ENCODE data around the gene TNS1.
A peak's percentile ranks its signal among the peaks of the same experiment; 100 is the strongest.

TNS1 gene

DNA sequence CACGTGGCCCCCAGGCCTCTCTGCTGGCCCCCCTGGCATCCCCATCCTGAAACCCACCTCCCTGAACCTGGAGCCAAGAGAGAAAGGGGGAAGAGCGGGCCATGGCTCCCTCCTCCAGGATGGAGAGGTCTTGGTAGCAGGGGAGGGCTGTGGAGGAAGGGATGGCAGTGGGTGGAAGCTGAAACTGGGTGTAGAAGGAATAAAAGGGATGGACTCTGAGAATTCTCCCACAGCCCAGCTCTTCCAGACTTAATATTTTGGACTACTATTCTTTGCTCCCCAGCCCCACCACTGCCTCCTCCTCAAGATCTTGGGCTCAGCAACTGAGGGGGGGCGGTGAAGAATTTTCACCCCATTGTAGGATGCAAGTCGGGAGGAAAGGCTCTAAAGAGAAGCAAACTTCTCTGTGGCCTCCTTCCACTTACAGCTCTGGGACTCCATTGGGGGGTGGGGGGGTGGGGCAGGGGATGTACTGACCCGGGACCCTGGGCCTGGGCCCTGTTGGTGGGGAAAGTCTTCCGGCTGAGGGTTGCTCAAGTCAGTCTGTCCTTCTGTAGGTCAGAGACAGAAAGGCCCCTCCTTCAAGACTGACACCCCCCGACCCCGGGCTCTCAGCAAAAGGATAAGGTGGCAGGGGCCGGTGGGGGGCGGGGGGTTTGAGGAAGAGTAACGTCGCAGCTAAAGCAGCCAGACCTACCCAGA, 501 bp downstream of the TNS1 start:
- DNase-seq, result no peak

- no peak for DNase-seq
These were observed 1.2 kb downstream of the TNS1 start for GRCh38 chr2:218001629-218002028.

GRCh38 chr2:218000136-218000535, 2.7 kb downstream of the TNS1 start:
- DNase-seq, result peak in 2 of 56 donors; percentile 4 to 6

GRCh38 chr2:217999595-217999959, 3.2 kb downstream of the TNS1 start:
- DNase-seq, result no peak

GRCh38 chr2:217998926-217999594, 3.7 kb downstream of the TNS1 start:
- DNase-seq, result no peak

GRCh38 chr2:217997510-217997909, 5.3 kb downstream of the TNS1 start:
- no peak for DNase-seq

GRCh38 chr2:217996361-217996760, 6.4 kb downstream of the TNS1 start:
- DNase-seq, result no peak

DNA sequence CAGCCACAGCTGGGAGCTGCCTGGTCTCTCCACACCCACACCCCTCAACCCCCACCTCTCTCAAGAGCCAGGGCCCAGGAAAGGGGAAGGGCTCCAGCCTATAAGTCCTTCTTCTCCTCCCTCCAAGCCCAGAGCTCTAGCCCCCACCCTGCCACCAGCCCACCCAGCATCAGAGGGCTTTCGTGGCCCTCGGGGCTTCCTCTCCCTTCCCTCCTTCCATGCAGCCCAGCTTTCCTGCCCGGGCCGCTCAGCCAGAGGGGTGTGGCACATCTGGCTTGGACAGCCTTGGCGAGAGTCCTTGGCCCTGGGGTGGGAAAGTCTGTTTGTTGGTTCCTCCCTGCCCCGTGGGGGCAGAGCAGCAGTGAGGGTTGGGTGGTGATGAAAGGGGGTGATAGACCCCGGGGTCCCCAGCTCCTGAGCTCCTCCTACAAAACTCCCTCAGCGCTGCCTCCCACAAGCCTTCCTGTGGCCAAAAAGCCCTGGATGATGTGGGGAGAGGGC, 7.0 kb downstream of the TNS1 start:
- no peak for DNase-seq

GRCh38 chr2:217994776-217995274, 8.0 kb downstream of the TNS1 start:
- no peak for DNase-seq

GRCh38 chr2:217993817-217994463, 8.9 kb downstream of the TNS1 start:
- peak in 26 of 56 donors; percentile 8 to 71 (median 26) for DNase-seq

DNA sequence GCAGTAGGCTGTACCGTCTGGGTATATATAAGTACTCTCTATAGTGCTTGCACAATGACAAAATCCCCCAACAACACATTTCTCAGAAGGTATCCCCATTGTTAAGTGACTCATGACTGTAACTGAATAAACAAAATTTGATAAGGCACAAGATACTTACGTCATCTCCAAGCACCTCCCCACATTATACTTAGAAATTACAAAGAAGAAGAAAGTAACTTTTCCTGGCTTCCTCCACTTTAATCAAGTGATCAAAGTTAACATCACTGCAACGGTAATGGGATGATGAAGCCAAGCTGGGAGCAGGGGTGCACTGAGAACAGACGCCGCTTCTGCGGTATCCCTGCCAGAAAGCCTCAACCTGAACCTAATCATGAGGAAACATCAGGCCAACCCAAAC, 9.7 kb downstream of the TNS1 start:
- no peak for DNase-seq

GRCh38 chr2:217992061-217992460, 10.7 kb downstream of the TNS1 start:
- peak in 2 of 56 donors; percentile 20 to 40 for DNase-seq

DNA sequence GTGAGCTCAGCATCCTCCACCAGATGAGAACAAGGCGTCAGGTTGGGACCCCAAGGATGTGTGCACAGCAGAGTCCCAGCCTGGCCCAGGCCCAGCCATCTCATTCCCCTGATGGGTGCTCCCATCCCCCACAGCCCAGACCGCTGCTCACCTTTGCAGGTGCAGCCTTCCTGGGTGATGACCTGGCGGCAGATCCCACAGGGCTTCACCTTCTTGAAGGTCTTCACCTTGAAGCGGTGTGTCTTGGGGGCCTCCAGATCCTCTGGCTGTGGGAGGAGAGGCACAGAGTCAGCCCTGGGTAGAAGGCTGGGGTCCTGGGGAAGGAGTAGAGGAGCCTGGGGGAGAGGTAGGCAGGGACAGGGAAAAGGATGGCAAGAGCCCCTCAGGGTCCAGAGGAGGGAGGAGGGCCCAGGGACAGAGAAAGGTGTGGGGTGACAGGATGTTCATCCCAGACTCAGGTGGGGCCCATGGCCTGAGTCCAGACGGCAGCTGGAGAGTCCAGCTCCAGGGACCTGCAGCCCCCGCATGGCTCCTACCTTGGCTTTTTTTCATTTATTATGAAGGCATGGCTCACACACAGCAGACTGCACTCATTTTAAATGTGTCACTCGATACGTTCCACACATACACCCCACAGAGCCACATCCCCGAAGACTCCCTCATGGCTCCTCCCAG, 11.9 kb downstream of the TNS1 start:
- no peak for DNase-seq

GRCh38 chr2:217990389-217990788, 12.4 kb downstream of the TNS1 start:
- no peak for DNase-seq

GRCh38 chr2:217989221-217989948, 13.4 kb downstream of the TNS1 start:
- no peak for DNase-seq

- no peak for DNase-seq
These were observed 14.0 kb downstream of the TNS1 start for GRCh38 chr2:217988840-217989204.

DNA sequence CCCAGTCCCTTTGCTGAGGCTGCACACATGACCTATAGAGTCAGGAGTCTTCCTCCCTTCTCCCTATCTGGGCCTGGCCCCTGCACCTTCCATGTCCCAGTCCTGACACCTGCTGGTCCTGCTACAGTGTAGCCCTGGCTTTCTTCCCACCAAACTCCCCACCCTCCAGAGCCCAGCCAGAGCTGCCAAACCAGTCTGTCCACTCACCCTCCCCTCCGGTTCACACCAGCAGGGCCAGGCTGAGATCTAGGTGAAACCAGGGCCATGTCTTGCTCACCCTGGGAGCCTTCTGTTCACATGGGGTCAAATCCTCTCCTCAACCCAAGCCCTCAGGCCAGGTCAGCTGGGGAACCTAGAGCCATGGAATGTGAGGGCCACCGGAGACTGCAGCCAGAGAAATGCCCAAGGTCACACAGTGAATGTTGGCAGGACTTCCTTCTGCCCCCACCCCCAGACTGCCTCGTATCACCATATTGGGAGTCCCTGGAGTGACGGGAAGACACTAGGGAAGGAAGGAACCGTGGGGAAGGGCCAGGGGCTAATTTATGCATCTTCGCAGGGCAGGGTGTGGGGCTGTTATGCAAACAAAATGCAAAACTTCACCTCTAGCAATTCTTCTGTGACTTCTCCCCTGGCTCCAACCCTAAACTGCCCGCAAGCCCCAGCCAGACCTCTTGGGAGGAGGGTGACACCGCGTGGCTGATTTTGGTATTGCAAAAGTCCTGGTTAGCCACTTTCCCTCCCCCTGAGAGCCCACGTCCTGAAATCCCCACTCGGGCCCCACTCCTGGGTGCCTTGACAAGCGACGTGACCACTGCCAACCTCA, 14.6 kb downstream of the TNS1 start:
- peak in 47 of 56 donors; percentile 24 to 90 (median 54) for DNase-seq

GRCh38 chr2:217987391-217987790, 15.4 kb downstream of the TNS1 start:
- no peak for DNase-seq

- no peak for DNase-seq
These were observed 16.4 kb downstream of the TNS1 start for GRCh38 chr2:217986256-217986961.
